Measurements from ENCODE around the gene CNKSR3. TPM values are rescaled to one million over a fixed set of nuclear protein-coding genes. Genes with fewer than 3 reads are reported as not detected.

CNKSR3 gene
- total RNA-seq, 1 donor from 2014 or later: 8.8 TPM

- Mint-ChIP-seq H3K27ac (no peak overlapping the region), H3K36me3 (no peaks in the 10 kb centered on the region), H3K9me3 (no peaks in the 10 kb centered on the region), H3K4me3 (no peak overlapping the region), H3K4me1 (peaks cover 12% of the 10 kb centered on the region), H3K27me3 (ENCODE audit: insufficient read depth, low read depth) (no peaks in the 10 kb centered on the region)
- H3K27ac ChIP-seq: no peak overlapping the region
- H3K9ac ChIP-seq: no peak overlapping the region
- H3F3A ChIP-seq (ENCODE audit: low read depth): no peaks in the 10 kb centered on the region
- H3K4me3 ChIP-seq: no peak overlapping the region
- H2AFZ ChIP-seq (replicated peaks): no peak overlapping the region
- no peaks in the 10 kb centered on the region for H3K79me2 ChIP-seq (ENCODE audit: low read depth)
- H4K20me1 ChIP-seq (ENCODE audit: low read depth): no peaks in the 10 kb centered on the region
- H3K36me3 ChIP-seq: no peaks in the 10 kb centered on the region
- H3K4me1 ChIP-seq: no peaks in the 10 kb centered on the region
- DNase-seq (ENCODE audit: low spot score): no peak
- H3K27me3 ChIP-seq: no peaks in the 10 kb centered on the region
- H3K9me3 ChIP-seq (ENCODE audit: low read depth): no peaks in the 10 kb centered on the region
- no peak overlapping the region for H3K4me2 ChIP-seq
- TF ChIP-seq CTCF (IDR thresholded peaks at IDR 0.05) (no peak), EZH2phosphoT487 (IDR thresholded peaks at IDR 0.05) (no peak), EZH2 (IDR thresholded peaks at IDR 0.05) (no peak)
Measured at GRCh38 chr6:154341336-154341735, 169.1 kb downstream of the CNKSR3 start.

Small RNA genes lying within 50 kb of the gene (small RNA-seq; reads per million reads assigned to genes)
- not detected for gene AL357075.2

Other genes starting within 250 kb of the CNKSR3 start
- 0.13 and 0.25 TPM in 2 replicates for gene IPCEF1, start 153.9 kb downstream of the CNKSR3 start, total RNA-seq (ENCODE audit: low replicate concordance)
- gene SCAF8, start 222.7 kb upstream of the CNKSR3 start, total RNA-seq (ENCODE audit: low replicate concordance): 54.9 and 62.1 TPM in 2 replicates